Epidermal melanocyte (primary cell): ENCODE data around the gene OR8S1.
"Not testable (repeated sequence)": the region's sequence is repeated elsewhere in the genome, so short reads cannot be mapped to it uniquely, and the experiment has no call there.

Experiments
- DNase-seq: peaks from one replicate; pipeline ENCODE4 v3.0.0; 2011; ENCODE audit warnings: low spot score; ENCODE audit not compliant: insufficient read length

OR8S1 gene, protein sequence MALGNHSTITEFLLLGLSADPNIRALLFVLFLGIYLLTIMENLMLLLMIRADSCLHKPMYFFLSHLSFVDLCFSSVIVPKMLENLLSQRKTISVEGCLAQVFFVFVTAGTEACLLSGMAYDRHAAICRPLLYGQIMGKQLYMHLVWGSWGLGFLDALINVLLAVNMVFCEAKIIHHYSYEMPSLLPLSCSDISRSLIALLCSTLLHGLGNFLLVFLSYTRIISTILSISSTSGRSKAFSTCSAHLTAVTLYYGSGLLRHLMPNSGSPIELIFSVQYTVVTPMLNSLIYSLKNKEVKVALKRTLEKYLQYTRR

DNA sequence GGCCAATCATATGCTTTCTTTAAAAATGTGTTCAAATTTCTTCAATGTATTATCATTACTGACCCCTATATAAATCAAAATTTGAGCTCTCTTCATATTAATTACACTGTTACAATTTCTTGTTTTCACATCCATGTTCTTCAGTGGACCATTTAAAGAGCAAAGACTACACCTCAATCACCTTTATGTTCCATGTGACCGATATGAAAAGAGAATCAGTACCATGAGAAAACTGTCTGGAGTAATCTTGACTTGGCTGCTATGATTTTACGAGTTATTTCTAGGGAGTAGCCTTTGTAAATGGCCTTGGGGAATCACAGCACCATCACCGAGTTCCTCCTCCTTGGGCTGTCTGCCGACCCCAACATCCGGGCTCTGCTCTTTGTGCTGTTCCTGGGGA lies at the start of gene OR8S1:
Gene OR8S1 (plus strand): TSS at position 301 of the 400 bp plus-strand sequence. CDS start 0 bp downstream, at position 301.
- no peak for DNase-seq

DNA sequence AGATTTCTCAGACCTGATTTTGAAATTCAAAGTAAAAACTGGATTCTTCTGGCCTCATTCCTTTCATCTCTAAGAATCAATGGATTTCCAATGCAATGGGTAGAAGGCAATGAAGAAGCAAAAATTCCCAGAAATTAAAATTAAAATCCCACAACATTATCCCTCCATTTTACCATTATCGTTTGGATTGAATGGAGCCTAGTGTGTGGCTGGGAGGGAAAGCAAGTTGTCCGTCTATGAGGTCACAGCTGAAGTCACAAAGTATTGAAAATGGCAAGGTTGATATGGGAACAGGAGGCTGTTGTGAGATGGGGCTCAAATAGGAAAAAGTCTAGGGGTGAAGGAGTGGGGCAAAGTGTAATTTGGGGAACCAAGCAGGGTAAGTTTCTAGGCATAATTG lies 43.2 kb upstream of the OR8S1 start, which contains the start of gene C12orf54:
Gene C12orf54 (plus strand): TSS at position 301 of the 400 bp plus-strand sequence. CDS start 799 bp downstream, outside the sequence.
- DNase-seq, result no peak

DNA sequence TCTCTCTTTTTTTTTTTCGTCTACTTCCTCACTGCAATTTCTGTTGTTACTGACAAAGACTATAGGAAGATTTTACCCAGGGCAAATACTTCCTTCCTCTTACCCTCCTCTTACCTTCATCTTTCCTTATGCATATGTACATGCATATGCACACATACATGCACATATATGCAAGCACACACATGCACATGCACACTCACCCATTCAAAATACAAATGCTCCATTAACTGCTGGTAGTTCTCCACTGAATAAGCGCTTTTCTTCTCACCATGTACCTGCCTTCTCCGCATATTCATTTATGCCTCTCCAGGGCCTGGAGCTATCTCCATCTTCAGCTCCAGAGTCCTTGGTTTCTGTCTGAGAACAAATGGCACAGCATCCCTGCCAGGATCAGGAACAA lies 42.5 kb upstream of the OR8S1 start:
- DNase-seq, result no peak

DNA sequence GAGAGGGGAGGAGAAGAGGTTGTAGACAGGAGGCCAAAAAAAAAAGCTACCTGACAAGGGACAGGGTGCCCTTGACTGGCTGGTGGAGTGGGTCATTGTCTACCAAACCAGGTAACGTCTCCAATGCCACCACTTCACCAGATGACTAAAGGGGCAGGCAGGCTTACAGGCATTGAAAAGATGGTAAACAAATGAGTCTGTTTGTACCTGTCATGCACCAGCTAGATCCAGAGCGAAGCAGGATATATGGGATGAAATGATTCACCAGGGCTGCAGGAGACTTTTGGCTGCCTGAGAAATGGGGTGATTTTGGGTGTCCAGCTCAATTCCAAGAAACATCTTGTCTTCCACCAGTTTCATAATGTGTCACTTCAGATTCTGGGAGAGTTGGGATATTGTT lies 39.2 kb upstream of the OR8S1 start:
- no peak for DNase-seq

DNA sequence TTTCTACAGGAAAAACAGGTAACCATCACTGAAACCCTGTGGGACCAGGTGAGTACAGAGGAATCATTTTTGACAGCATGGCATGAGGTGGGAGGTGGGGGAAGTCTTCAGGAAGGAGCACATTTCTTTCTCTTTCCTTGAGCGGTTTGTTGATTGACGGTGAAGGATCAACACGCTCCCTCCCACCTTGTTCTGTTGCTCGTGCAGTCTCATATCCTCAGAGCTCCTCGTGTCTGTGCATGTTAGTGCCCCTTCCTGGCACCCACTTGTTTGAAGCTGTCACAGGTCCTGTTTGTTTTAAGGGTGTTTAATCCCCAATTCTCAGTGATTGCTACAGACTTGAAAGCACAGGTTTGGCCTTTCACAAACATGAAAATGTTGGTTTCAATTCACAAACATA lies 38.8 kb upstream of the OR8S1 start:
- no peak for DNase-seq

DNA sequence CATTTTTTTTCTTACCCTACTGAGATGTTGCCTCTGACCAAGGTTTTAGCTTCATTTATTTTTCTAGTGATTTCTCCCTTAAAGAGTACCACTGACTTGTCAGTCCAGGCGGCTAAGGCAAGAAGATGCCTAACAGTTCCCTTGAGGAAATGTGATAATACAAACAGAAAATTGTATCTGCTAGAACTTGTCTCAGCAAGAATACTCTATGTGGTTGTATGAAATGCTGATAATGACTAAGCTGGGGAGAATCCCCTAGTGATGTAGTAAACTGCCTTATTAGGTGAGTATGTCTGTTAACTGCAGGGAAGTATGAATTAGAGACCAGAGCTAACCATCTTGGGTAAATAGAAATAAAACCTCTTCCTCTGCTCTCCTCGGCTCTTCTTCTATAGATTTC lies 36.4 kb upstream of the OR8S1 start:
- no peak for DNase-seq

DNA sequence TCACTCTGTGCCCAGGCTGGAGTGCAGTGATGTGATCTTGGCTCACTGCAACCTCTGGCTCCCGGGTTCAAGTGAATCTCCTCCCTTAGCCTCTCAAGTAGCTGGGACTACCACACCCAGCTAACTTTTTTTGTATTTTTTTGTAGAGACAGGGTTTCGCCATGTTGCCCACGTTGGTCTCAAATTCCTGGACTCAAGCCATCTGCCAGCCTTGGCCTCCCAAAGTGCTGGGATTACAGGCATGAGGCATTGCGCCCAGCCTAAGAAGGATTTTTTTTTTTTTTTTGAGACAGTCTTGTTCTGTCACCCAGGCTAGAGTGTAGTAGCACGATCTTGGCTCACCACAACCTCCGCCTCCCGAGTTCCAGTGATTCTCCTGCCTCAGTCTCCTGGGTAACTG lies 36.0 kb upstream of the OR8S1 start:
- DNase-seq, result not testable (repeated sequence)

DNA sequence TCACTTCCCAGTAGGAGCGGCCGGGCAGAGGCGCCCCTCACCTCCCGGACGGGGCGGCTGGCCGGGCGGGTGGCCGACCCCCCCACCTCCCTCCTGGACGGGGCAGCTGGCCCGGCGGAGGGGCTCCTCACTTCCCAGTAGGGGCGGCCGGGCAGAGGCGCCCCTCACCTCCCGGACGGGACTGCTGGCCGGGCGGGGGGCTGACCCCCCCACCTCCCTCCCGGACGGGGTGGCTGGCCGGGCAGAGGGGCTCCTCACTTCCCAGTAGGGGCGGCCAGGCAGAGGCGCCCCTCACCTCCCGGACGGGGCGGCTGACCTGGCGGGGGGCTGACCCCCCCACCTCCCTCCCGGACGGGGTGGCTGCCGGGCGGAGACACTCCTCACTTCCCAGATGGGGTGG lies 25.2 kb upstream of the OR8S1 start:
- DNase-seq, result not testable (repeated sequence)

DNA sequence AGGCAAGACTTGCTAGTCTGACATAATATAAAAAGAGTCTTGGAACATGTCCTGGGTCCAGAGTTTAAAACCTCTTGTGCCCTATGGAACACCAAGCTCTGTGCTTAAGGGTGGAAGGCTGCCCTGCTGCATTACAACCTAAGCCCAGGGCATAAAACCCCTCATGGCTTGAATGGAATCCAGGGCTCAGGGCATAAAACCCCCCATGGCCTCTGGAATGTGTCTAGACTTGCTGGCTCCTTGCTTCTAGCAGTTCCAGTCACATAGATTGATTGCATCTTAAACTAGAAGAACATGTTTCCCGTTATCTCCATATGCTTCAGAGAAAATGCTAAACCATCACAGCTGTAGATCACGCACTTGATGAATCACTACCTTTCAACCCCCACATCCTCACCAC lies 18.6 kb upstream of the OR8S1 start:
- DNase-seq, result not testable (repeated sequence)

DNA sequence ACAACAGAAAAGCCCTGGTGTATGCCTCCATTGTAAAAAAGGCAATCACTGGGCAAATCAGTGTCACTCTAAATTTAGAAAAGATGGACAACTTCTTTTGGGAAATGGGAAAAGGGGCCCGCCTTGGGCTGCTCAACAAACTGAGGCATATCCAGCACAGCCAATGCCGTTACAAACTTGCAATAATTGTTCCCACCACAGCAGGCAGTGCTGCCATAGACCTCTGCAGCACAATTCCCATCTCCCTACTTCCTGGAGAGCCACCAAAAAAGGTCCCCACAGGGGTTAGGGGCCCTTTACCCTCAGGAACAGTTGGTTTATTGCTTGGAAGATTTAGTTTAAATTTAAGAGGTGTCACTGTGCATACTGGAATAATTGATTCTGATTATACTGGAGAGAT lies 16.4 kb upstream of the OR8S1 start:
- DNase-seq, result no peak

DNA sequence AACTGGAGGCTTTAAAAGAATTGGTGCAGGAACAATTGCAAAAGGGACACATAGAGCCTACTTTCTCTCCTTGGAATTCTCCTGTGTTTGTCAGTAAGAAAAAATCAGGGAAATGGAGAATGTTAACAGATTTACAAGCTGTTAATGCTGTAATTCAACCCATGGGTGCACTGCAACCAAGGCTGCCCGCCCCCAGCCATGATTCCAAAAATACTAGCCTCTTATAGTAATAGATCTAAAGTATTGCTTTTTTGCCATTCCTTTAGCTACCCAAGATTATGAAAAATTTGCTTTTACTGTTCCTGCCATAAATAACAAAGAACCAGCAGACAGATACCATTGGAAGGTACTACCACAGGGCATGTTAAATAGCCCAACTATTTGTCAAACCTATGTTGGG lies 15.3 kb upstream of the OR8S1 start:
- no peak for DNase-seq

DNA sequence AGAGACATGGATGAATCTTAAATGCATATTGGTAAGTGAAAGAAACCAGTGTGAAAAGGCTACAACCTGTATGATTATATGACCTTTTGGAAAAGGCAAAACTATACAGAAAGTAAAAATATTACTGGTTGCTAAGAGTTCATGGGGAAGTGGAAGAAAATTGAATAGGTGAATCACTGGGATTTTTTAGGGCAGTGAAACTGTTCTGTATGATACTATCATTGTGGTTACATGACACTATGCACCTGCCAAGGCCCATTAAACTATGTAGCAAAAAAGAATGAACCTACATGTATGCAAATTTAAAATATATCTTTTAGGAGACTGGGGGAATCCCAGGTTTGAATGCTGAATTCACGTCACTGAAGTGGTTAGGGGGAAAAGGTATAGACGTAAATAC lies 12.6 kb upstream of the OR8S1 start:
- DNase-seq, result no peak

DNA sequence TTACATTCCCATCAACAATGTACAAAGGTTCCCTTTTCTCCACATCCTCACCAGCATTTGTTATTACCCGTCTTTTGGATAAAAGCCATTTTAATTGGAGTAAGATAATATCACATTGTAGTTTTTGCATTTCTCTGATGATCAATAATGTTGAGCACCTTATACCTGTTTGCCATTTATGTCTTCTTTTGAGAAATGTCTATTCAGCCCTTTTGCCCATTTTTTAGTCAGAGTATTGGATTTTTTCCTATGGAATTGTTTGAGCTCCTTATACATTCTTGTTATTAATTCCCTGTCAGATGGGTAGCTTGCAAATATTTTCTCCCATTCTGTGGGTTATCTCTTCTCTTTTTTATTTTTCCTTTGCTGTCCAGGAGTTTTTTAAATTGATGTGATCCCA lies 10.7 kb upstream of the OR8S1 start:
- DNase-seq, result no peak

DNA sequence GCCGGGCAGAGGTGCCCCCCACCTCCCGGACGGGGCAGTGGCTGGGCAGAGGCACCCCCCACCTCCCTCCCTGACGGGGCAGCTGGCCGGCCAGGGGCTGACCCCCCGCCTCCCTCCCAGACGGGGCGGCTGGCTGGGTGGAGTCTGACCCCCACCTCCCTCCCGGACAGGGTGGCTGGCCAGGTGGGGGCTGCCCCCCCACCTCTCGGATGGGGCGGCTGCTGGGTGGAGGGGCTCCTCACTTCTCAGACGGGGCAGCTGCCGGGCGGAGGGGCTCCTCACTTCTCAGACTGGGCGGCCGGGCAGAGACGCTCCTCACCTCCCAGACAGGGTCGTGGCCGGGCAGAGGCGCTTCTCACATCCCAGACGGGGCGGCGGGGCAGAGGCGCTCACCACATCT lies 5.1 kb upstream of the OR8S1 start:
- not testable (repeated sequence) for DNase-seq

DNA sequence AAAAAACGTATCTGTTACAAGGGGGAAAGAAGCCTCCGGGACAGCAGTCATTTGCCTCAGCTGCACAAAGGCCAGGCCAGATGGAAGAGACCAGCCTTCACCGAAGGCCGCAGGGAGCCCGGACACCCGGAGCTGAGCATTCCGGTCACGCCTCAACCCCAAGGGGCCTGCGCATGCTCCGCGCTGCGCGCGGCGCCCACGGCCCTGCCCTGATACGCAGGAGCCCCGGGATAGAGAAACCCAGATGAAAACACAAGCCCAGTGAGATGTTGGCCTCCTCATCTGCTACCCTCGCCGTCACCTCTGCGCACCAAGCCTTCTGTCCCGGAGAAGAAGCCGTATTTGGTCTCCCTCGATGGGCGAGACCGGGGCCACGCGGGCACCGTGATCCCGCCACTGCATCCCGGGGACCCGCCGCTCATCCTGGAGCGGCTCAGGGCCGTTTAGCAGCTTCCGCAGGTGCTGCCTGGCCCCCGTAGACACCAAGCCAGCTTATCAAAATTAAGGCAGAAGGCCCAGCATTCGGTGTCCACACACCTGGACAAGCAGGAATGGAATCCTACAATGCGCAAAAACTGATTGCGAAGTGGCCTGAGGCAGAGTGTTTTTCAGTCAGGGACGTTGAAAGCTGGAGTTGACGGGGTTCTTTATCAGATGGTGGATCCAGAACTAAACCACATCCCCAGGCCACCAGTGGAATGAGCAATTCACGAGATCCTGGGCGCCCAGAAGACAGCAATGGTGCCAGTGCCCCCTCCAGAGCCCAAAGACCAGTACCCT lies 2.6 kb downstream of the OR8S1 start:
- DNase-seq, result no peak

DNA sequence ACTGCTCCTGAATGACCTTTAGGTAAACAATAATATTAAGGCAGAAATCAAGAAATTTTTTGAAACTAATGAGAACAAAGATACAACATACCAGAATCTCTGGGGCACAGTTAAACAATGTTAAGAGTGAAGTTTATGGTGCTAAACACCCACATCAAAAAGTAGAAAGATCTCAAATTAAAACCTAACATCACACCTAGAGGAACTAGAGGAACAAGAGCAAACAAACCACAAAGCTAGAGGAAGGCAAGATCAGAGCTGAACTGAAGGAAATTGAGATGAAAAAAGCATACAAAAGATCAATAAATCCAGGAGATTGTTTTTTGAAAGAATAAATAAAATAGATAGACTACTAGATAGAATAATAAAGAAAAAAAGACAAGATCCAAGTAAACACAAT lies 7.2 kb downstream of the OR8S1 start:
- no peak for DNase-seq

DNA sequence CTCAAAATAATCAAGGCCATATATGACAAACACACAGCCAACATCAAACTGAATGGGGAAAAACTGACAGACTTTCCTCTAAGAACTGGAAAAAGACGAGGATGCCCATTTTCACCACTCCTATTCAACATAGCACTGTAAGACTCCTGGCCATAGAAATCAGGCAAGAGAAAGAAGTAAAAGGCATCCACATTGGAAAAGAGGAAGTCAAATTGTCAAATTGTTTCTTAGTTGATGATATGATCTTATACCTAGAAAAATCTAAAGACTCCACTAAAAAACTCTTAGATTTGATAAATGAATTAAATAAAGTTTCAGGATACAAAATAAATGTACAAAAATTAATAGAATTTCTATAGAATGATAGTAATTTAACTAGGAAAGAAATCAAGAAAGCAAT lies 11.2 kb downstream of the OR8S1 start:
- no peak for DNase-seq

DNA sequence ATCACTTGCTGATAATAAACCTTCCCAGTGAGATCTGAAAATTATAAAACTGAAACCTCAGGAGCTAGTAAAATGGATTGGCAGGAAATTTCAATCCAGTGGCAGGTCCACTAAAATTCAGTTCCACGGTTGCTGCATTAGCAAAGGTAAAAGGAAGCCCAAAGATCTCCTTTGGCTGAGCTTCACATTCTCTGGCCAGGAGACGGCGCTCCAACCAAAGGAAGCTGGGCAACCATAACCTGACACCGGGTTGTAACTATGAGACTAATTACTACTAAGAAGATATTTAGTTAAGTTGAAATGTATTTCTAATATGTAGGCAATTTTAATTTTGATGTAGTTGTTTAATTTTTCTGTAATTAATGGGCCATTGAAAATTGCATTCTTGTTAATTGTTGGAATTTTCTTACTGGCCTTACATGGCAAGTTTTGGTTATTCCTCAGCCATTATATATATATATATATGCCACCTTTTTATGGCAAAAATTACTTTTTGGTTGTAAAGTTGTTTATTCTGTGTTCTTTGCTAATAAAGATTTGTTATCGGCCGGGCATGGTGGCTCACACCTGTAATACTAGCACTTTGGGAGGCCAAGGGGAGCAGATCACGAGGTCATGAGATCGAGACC lies 17.0 kb downstream of the OR8S1 start:
- no peak for DNase-seq

DNA sequence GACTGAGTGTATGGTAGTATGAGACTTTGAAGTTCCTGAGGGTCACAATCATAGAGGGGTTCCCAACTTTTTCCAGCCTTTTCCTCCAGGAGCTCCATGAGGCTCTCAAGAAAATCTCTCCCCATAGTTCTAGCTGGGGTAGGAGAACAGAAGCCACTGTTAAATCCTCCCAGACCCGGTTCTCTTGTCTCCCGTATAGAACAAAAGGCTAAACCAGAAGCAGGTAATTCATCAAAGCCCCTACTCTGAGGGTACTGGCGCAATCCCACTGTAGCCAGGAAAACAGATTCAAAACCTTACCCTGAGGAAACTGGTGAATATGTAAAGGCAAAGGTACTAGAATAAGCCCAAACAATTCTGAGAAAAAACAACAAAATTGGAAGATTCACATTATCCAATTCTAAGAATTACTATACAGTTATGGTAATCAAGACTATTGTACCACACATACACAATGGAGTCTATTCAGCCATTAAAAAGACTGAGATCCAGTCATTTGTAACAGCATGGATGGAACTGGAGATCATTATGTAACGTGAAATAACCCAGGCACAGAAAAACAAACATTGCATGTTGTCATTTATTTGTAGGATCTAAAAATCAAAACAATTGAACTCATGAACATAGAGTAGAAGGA lies 20.5 kb downstream of the OR8S1 start:
- no peak for DNase-seq

DNA sequence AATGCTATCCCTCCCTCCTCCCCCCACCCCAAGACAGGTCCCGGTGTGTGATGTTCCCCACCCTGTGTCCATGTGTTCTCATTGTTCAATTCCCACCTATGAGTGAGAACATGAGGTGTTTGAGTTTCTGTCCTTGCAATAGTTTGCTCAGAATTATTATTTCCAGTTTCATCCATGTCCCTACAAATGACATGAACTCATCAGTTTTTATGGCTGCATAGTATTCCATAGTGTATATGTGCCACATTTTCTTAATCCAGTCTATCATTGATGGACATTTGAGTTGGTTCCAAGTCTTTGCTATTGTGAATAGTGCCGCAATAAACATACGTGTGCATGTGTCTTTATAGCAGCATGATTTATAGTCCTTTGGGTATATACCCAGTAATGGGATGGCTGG lies 21.6 kb downstream of the OR8S1 start:
- not testable (repeated sequence) for DNase-seq

DNA sequence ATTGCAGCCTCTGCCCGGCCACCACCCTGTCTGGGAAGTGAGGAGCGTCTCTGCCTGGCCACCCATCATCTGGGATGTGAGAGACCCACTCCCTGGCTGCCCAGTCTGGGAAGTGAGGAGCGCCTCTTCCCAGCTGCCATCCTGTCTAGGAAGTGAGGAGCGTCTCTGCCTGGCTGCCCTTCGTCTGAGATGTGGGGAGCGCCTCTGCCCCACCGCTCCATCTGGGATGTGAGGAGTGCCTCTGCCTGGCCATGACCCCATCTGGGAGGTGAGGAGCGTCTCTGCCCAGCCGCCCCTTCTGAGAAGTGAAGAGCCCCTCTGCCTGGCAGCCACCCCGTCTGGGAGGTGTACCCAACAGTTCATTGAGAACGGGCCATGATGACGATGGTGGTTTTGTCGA lies 26.2 kb downstream of the OR8S1 start:
- DNase-seq, result not testable (repeated sequence)
